HG03103 (cell line): ENCODE results near the gene HIF3A.
"Not testable (repeated sequence)": the region's sequence is repeated elsewhere in the genome, so short reads cannot be mapped to it uniquely, and the experiment has no call there.

Experiments
- ATAC-seq: cut with Tn5 transposase; IDR thresholded peaks from one replicate; pipeline ENCODE4 v1.9.1; 2021; ENCODE audit warnings: low read depth; ENCODE audit not compliant: unreplicated experiment

The HIF3A gene

GRCh38 chr19:46291829-46292228, 5.0 kb upstream of the HIF3A start:
- no peak for ATAC-seq

DNA sequence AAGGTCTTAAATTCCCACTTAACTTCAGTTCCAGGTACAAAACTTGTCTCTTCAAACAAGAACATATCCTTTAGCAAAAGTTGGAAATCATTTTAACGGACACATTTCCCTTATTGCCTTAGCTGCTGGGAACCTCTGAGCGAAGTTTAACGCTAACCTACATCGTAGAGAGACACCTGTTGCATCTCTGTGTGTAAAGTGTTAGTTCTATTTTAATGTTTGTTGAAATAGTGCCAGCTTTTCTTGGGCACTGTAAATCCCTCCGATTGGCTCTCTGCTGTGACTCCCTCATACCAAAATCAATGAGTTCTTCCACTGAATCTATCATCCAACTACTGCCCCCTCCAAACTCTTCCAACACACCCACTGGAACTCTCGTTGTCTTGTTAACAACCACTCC, 2.3 kb upstream of the HIF3A start:
- no peak for ATAC-seq

DNA sequence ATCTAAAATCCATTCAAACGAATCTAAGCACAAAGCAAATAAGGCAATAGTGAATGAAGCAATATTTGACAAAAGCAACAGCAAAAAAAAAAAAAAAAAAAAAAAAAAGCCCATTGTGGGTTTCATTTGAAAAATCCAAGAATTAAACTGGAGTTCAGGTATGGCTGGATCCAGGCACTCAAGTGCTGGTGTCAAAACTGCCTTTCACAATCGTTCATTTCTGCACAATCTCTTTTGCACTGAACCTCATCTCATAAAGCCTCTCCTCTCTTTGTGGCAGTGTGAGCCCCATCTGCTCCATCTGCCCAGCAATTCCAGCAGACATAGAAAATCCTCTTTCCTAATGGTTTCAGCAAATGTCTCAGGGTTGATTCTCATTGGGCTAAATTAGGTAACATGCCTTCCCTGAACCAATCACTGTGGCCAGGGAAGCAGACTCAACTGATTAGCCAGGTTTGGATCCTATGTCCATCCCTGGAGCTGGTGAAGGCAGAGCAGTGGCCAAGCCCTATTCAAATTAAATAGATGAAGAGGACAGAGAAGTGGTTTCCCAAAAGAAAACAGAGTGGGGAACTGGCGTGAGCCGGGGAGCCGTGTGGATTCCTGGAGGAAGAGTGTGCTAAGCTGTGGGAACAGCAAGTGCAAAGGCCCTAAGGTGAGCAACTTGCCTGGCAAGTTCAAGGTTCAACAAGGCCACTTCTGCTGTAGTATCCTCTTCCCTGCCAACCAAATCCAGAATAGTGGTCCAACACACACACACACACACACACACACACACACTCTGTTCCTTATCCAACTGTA, 1.2 kb upstream of the HIF3A start:
- ATAC-seq, result no peak

DNA sequence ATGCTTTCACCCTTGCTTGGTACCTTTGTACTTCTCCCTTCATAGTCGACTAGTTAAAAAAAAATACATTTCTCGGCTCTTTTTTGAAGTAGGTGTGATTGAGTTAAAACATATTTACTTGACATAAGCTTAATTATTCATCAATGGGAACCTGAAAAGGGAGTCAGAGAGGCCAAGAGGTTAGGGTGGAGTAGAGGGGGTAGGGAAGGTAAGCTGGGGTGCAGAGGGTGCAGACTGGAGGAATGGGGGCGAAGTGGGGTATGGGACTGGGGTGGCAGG, 701 bp upstream of the HIF3A start:
- no peak for ATAC-seq

- no peak for ATAC-seq
These were observed 1.0 kb downstream of the HIF3A start for GRCh38 chr19:46297700-46298478.

DNA sequence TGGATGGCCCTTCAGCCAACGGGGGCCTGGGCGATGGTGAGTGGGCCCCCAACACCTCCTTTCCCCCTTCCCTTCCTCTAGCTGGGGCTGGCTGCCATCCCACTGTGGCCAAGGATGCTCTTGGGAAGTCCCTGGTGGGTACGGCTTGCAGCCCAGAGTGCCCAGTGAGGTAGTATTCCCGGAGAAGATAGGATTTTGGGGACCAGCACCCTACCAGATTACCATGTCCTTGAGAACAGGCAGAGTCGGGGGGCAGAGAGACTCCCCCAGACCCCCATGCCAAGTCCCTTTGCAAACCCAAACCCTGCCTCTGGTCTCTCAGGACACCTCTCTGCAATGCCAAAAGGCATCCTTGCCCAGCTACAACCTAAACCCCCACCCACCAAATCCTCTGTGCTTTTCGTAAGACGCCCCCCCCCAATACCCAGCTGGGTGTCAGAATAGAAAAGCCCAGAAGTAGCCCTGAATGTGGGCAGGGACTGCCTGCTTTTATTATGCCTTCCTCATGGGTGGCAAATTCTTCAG, 1.7 kb downstream of the HIF3A start:
- no peak for ATAC-seq

DNA sequence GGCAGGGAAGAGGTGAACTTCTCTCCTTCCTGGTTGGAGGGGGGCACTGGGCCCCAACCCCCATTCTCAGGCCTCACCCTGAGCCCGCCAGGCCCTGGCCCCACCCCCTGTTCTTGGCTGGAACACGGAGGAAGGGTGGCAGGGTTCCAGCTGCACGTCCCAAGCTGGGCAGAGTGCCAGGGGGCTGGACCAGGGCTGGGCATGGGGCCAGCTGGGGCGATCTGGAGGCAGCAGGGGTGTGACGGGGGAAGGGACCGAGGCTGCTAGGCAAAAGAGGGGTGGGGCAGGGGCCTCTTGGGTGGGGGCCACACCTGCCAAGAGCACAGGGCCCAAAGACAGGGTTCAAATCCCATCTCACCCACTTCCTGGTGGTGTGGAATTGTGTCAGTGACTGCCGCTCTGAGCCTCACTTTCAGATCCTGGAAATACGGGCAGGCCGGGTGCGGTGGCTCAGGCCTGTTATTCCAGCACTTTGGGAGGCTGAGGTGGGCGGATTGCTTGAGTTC, 2.2 kb downstream of the HIF3A start:
- no peak for ATAC-seq

DNA sequence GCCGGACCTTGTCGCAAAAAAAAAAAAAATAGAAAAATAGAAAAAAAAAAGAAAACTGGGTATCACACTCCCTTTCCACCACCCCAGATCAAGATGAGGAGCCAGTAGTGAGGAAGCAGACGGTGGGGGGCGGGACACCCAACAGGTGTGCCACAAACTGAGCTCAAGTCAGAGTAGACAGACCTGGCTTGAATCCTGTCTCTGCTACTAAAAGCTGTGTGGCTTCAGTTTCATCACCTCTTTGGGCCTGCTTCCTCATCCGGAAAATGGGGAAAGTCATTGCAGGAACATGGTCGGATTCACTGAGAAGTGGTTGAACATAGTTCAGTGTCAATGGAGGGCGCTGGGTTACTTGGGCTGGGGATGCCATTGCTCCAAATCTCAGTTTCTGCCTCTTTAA, 2.9 kb downstream of the HIF3A start:
- no peak for ATAC-seq

DNA sequence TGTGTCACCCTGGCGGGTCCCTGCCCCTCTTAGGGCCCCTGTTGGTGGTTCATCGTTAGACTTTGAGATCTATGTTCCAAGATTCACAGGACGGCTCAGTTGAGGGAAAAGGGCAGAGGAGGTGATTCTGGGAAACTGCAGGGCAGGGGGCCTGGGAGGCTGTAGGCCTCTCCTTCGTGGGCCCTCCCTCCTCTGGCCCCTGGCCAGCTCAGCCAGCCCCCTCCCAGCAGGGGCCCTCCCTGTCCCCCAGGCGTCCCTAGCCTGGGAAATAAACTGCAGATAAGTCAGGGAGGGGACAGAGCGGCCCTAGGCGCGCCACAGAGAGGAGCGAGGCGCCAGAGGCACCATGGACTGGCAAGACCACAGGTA, 6.5 kb downstream of the HIF3A start:
- ATAC-seq, result no peak

- ATAC-seq, result no peak
These were observed 7.0 kb downstream of the HIF3A start for GRCh38 chr19:46303691-46304397.

DNA sequence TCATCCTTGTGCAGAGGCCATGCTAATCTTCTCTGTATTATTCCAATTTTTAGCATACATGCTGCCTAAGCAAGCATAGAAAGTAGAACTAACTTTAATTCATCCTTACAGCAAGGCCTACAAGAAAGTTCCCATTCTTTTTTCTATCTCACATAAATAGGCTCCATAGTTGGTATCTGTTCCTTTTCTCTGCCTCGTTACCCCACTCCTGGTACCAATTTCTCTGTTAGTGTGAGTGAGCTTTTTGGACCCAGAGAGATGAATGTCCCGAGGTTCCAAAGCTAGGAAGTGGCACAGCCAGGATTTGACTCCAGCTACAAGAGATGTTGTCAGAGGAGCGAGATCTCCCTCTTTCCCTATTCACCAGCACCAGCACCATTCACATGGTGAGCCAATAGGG, 9.7 kb downstream of the HIF3A start:
- no peak for ATAC-seq

DNA sequence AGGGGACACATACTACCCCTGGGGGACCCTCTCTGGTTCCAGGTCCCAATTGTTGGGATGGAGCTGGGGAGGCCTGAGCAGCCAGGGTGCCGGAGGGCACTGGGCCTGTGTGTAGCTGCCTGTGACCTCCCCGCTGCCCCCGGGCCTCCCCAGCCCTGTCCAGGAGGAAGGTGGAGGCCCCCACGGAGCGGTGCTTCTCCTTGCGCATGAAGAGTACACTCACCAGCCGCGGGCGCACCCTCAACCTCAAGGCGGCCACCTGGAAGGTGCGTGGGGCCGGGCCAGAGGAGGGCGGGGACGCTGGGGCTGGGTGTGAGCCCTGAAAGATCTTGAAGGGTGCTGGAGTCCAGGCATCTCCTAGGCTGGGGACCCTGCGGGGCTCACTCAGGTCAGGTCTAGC, 11.7 kb downstream of the HIF3A start:
- ATAC-seq, result no peak

GRCh38 chr19:46309056-46309455, 12.2 kb downstream of the HIF3A start:
- no peak for ATAC-seq

GRCh38 chr19:46311444-46311843, 14.6 kb downstream of the HIF3A start:
- ATAC-seq, result no peak

GRCh38 chr19:46313540-46314469, 17.0 kb downstream of the HIF3A start:
- not testable (repeated sequence) for ATAC-seq

GRCh38 chr19:46317339-46317738, 20.5 kb downstream of the HIF3A start:
- no peak for ATAC-seq

DNA sequence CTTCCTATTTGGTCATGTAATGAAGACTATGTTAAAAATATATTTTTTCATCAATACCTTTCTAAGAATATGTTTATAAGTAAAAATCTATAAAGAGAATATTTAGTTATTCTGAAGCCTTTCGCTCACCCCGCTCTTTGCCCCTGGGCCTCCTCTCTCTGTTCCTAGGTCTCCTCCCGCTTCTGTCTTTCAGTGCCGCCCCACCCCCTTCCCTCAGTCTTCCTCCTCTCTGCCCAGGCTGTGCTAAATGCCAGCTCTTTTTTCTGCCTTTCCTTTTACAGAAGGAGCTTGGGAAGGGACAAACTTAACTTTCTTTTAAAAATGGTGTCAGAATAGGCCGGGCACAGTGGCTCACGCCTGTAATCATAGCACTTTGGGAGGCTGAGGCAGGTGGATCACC, 22.8 kb downstream of the HIF3A start:
- ATAC-seq, result no peak

- ATAC-seq, result no peak
These were observed 23.7 kb downstream of the HIF3A start for GRCh38 chr19:46320559-46320958.

DNA sequence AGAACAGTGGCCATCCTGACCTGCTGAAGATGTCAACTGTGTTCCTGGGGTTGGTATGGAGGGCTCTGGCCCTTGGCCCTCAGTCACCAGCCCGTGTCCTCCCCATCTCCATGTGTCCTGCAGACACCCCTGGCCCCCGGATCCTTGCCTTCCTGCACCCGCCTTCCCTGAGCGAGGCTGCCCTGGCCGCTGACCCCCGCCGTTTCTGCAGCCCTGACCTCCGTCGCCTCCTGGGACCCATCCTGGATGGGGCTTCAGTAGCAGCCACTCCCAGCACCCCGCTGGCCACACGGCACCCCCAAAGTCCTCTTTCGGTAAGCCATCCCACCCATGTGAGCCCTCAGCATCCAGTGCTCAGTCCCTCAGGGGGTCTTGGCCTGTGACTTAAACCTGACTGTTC, 24.8 kb downstream of the HIF3A start:
- no peak for ATAC-seq

DNA sequence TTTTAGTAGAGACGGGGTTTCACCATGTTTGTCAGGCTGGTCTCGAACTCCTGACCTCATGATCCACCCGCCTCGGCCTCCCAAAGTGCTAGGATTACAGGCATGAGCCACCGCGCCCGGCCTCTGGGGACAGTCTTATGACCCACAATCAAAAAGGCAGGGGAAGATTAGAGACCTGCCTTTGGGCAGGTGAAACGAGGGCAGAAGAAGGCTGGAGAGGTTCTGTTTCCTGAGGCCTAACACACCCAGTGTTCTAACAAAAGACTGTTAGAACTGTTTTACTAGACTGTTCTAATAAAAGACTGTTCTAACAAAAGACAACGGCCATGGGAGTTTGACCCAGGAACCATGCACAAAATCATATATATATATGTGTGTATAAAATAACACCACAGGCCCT, 26.4 kb downstream of the HIF3A start:
- not testable (repeated sequence) for ATAC-seq
